SK-N-SH (cell line): ENCODE measurements around the gene PLD6. TPM values are rescaled to one million over a fixed set of nuclear protein-coding genes. Genes with fewer than 3 reads are reported as not detected.

Experiments
- CTCF ChIA-PET: fragments of 300-600, 350-600 bp; formaldehyde crosslinking; extraction: SDS; loops from one replicate; lab custom pipeline; 2021; lab: Yijun Ruan, JAX
- POLR2A ChIA-PET: fragments of 350-600 bp; sonication (Branson Sonifier 250); formaldehyde crosslinking; extraction: SDS; loops from one replicate; lab custom pipeline; 2020; ENCODE audit warnings: antibody characterized with exemption, inconsistent platforms; lab: Yijun Ruan, JAX
- DNase-seq: peaks from one replicate; pipeline ENCODE4 v3.0.0; 2012
- H2AFZ ChIP-seq: fragments of 200-600 bp; sonication (generic); 2 replicates; pipeline ENCODE4 v1.8.1; 2016; ENCODE audit warnings: antibody characterized with exemption, mild to moderate bottlenecking, low read depth
- H3F3A ChIP-seq: fragments of 200-600 bp; sonication (generic); replicated peaks from 2 replicates; pipeline ENCODE3; 2016; ENCODE audit warnings: antibody characterized with exemption, mild to moderate bottlenecking; ENCODE audit not compliant: insufficient read depth
- H3K27ac ChIP-seq, 2 experiments: fragments of 200-500 bp in 1 of 2; fragments of 200-600 bp in 1 of 2; sonication (Bioruptor generic) in 1 of 2; sonication (generic), shearing (Covaris generic) in 1 of 2; 2 replicates each; pipeline versions ENCODE4 v1.5.1 to v1.6.1; 2014 to 2016; ENCODE audit warnings: low read depth in 2 of 2, inconsistent platforms in 1 of 2, low read length in 1 of 2, mild to moderate bottlenecking in 1 of 2, mixed read lengths in 1 of 2
- H3K27me3 ChIP-seq: fragments of 200-600 bp; sonication (generic), shearing (Covaris generic); 2 replicates; pipeline ENCODE4 v1.6.1; 2016; ENCODE audit warnings: mixed run types; ENCODE audit not compliant: insufficient read depth
- H3K36me3 ChIP-seq, 2 experiments: fragments of 200-500 bp in 1 of 2; fragments of 200-600 bp in 1 of 2; sonication (Bioruptor generic) in 1 of 2; sonication (generic) in 1 of 2; replicated peaks in 1 of 2; 2 replicates each; pipeline versions ENCODE3 to v1.5.1; 2014 to 2016; ENCODE audit warnings: low read length in 1 of 2, mild to moderate bottlenecking in 1 of 2; ENCODE audit not compliant: insufficient read depth in 2 of 2, control insufficient read depth in 1 of 2
- H3K4me1 ChIP-seq, 2 experiments: fragments of 200-500 bp in 1 of 2; fragments of 200-600 bp in 1 of 2; sonication (Bioruptor generic) in 1 of 2; sonication (generic), shearing (Covaris generic) in 1 of 2; 2 replicates each; pipeline versions ENCODE4 v1.5.1 to v1.6.1; 2014 to 2016; ENCODE audit warnings: low read depth in 1 of 2, low read length in 1 of 2, mixed run types in 1 of 2; ENCODE audit not compliant: insufficient read depth in 2 of 2, control insufficient read depth in 1 of 2
- H3K4me2 ChIP-seq: fragments of 200-600 bp; sonication (generic), shearing (Covaris generic); 2 replicates; pipeline ENCODE4 v1.6.1; 2017; ENCODE audit warnings: mixed run types
- H3K4me3 ChIP-seq, 2 experiments: fragments of 200-500 bp in 1 of 2; fragments of 200-600 bp in 1 of 2; sonication (Bioruptor generic) in 1 of 2; sonication (generic), shearing (Covaris generic) in 1 of 2; 2 replicates each; pipeline versions ENCODE4 v1.5.1 to v1.8.1; 2014 to 2016; ENCODE audit warnings: low read depth in 2 of 2, inconsistent platforms in 1 of 2, low read length in 1 of 2, mild to moderate bottlenecking in 1 of 2, mixed read lengths in 1 of 2, moderate library complexity in 1 of 2
- H3K79me2 ChIP-seq: fragments of 200-600 bp; sonication (generic); 2 replicates; pipeline ENCODE4 v1.8.1; 2017; ENCODE audit warnings: mild to moderate bottlenecking; ENCODE audit not compliant: insufficient read depth
- H3K9ac ChIP-seq: fragments of 200-600 bp; sonication (generic); 2 replicates; pipeline ENCODE4 v1.6.1; 2017; ENCODE audit warnings: mixed run types
- H3K9me2 ChIP-seq: fragments of 200-600 bp; sonication (generic); 2 replicates; pipeline ENCODE4 v1.6.1; 2017; ENCODE audit warnings: mixed run types
- H3K9me3 ChIP-seq: fragments of 200-600 bp; sonication (generic); 2 replicates; pipeline ENCODE4 v1.6.1; 2017; ENCODE audit warnings: mixed run types, mild to moderate bottlenecking, moderate library complexity
- H4K20me1 ChIP-seq: fragments of 200-600 bp; sonication (generic); 2 replicates; pipeline ENCODE4 v1.6.1; 2017; ENCODE audit warnings: mild to moderate bottlenecking, mixed run types; ENCODE audit not compliant: insufficient read depth
- EP300 ChIP-seq, 2 experiments: IDR thresholded peaks; 2 replicates each; pipeline versions ENCODE4 v1.4.0 to v1.6.1; 2012; ENCODE audit warnings: borderline replicate concordance in 1 of 2, low read depth in 1 of 2, low read length in 1 of 2
- GATA2 ChIP-seq: sonication (generic); formaldehyde crosslinking; IDR thresholded peaks from 2 replicates; pipeline ENCODE4 v1.5.0; 2020; ENCODE audit warnings: mild to moderate bottlenecking, missing genetic modification reagents
- JUND ChIP-seq: IDR thresholded peaks from 2 replicates; pipeline ENCODE4 v1.4.0; 2012
- RAD21 ChIP-seq: IDR thresholded peaks from 2 replicates; pipeline ENCODE4 v1.6.1; 2012; ENCODE audit warnings: mild to moderate bottlenecking, low read length
- RXRA ChIP-seq: IDR thresholded peaks from 2 replicates; pipeline ENCODE4 v1.4.0; 2012; ENCODE audit warnings: low read depth, mild to moderate bottlenecking, borderline replicate concordance
- TAF1 ChIP-seq: IDR thresholded peaks from 2 replicates; pipeline ENCODE4 v1.6.1; 2012; ENCODE audit warnings: low read depth, mild to moderate bottlenecking, low read length, moderate library complexity, borderline replicate concordance
- TCF12 ChIP-seq: IDR thresholded peaks from 2 replicates; pipeline ENCODE4 v1.4.0; 2012
- YY1 ChIP-seq: IDR thresholded peaks from 2 replicates; pipeline ENCODE4 v1.4.0; 2012; ENCODE audit warnings: low read depth, mild to moderate bottlenecking
- WGBS: methylation state at CpG from one replicate; pipeline ENCODE4 v1.1.6; 2017; ENCODE audit warnings: low lambda C conversion rate; 5-methylcytosine and 5-hydroxymethylcytosine counted together
- polyA plus RNA-seq, 3 experiments: library from polyadenylated mRNA; depleted of rRNA; stranded (reverse); fragments of >200 nt; gene quantifications; 2 replicates each; pipeline ENCODE4 v1.2.3, GENCODE V29; 2012
- TF ChIP-seq, protein P1 (sequence below): IDR thresholded peaks from 2 replicates; pipeline ENCODE4 v1.4.0; 2012; ENCODE audit warnings: low read depth, borderline replicate concordance
- TF ChIP-seq, protein P2 (sequence below): fragments of 150-350 bp; IDR thresholded peaks from 2 replicates; pipeline ENCODE4 v1.6.1; 2017; ENCODE audit warnings: antibody characterized with exemption, low read length, low read depth, borderline replicate concordance
- TF ChIP-seq, protein P3 (sequence below): IDR thresholded peaks from 2 replicates; pipeline ENCODE4 v1.4.0; 2012; ENCODE audit warnings: low read depth
- TF ChIP-seq, protein P4 (sequence below): fragments of 150-350 bp; IDR thresholded peaks from 2 replicates; pipeline ENCODE4 v1.6.1; 2016; ENCODE audit warnings: mild to moderate bottlenecking, low read depth, low read length
- TF ChIP-seq, protein P5 (sequence below): fragments of 200-600 bp; sonication (generic); IDR thresholded peaks from 2 replicates; pipeline ENCODE4 v1.6.1; 2017; ENCODE audit warnings: antibody characterized with exemption, mild to moderate bottlenecking, moderate library complexity

The PLD6 gene
- polyA plus RNA-seq, 1 of the 3 experiments (the other 2 are of a cell fraction): 3.7 TPM

DNA sequence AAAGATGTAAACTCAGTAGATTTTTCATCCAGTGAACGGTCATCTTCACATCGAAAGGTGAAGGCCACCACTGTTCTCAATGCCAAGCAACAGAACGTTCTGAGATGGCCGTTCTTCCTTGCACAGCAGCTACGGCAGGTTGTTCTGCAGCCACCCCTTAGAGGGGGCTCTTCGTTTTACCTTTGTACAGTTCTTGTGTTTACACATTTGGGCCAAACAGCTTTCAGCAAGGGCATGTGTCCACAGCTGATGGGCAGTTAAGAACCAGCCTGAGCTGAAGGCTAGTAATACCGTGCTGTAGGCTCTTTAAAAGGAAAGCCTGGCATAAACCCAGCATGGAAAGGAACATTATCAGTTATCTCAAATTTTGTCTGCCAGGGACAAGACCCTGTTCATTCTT is 15.9 kb downstream of the PLD6 start (continued):
- TF ChIP-seq, protein P1, sequence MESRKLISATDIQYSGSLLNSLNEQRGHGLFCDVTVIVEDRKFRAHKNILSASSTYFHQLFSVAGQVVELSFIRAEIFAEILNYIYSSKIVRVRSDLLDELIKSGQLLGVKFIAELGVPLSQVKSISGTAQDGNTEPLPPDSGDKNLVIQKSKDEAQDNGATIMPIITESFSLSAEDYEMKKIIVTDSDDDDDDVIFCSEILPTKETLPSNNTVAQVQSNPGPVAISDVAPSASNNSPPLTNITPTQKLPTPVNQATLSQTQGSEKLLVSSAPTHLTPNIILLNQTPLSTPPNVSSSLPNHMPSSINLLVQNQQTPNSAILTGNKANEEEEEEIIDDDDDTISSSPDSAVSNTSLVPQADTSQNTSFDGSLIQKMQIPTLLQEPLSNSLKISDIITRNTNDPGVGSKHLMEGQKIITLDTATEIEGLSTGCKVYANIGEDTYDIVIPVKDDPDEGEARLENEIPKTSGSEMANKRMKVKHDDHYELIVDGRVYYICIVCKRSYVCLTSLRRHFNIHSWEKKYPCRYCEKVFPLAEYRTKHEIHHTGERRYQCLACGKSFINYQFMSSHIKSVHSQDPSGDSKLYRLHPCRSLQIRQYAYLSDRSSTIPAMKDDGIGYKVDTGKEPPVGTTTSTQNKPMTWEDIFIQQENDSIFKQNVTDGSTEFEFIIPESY: no peak
- TF ChIP-seq YY1: no peak

DNA sequence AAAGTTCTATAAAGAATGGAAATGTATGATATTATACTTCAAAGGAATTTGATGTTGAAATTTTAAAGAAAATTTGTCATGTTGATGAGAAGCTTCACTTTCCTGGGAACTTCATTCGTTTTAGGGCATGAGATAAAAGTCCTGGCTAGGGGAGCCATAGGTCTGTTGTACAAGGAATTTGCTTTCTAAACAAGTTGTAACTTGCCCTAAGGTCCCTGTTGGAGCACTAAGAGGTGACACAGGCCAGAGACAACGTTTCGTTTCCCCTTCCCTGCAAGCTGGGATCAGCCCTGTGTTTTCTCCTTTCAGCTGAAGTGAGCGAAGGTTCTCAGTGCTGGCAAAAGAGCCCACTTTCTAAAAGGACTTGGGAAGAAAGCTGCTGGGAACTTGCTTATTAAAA is 16.6 kb downstream of the PLD6 start:
- H3K27ac ChIP-seq: peak overlapping the region; percentile 14 to 75; a peak in 3 of 4 replicates
- ChIA-PET CTCF (interaction anchor here (0.7 to 1.1 kb wide), 3 partner anchors 11 to 1065 kb away, joined by 3 to 4 read pairs (median 3); no protein-coding TSS in a partner anchor), POLR2A (no interaction called here)

DNA sequence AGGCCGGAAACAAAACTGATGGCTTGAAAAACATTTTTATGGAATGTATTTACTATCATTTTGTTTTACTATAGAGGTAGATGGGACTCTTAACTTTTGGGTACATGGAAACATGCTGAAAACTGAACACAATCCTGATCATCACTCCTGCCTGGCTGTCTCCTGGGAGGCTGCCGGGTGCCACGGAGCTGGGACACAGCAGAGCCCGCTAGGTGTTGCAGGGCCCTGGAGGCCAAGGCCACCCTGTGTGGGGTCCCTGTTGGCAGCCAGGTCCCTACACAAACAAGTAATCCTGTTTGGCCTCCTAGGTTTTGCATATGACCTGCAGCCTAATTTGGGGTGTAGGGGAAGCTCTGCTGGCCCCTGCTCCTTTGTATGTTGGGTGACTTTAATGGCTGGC is 17.5 kb downstream of the PLD6 start:
- H3K4me1 ChIP-seq: peaks cover 18 to 38% of the 10 kb centered on the region in 2 experiments
- H3K4me2 ChIP-seq: no peak overlapping the region
- DNase-seq: no peak
- no peak overlapping the region for H3K9ac ChIP-seq
- H3F3A ChIP-seq: peaks cover 17% of the 10 kb centered on the region
- H3K36me3 ChIP-seq: peaks cover 13 to 25% of the 10 kb centered on the region in 2 experiments
- TF ChIP-seq, protein P2, sequence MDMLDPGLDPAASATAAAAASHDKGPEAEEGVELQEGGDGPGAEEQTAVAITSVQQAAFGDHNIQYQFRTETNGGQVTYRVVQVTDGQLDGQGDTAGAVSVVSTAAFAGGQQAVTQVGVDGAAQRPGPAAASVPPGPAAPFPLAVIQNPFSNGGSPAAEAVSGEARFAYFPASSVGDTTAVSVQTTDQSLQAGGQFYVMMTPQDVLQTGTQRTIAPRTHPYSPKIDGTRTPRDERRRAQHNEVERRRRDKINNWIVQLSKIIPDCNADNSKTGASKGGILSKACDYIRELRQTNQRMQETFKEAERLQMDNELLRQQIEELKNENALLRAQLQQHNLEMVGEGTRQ: no peak
- TF ChIP-seq, protein P3, sequence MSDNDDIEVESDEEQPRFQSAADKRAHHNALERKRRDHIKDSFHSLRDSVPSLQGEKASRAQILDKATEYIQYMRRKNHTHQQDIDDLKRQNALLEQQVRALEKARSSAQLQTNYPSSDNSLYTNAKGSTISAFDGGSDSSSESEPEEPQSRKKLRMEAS: no peak
- TF ChIP-seq, protein P1: no peak
- TF ChIP-seq, protein P4, sequence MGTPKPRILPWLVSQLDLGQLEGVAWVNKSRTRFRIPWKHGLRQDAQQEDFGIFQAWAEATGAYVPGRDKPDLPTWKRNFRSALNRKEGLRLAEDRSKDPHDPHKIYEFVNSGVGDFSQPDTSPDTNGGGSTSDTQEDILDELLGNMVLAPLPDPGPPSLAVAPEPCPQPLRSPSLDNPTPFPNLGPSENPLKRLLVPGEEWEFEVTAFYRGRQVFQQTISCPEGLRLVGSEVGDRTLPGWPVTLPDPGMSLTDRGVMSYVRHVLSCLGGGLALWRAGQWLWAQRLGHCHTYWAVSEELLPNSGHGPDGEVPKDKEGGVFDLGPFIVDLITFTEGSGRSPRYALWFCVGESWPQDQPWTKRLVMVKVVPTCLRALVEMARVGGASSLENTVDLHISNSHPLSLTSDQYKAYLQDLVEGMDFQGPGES: no peak
- TF ChIP-seq, protein P5, sequence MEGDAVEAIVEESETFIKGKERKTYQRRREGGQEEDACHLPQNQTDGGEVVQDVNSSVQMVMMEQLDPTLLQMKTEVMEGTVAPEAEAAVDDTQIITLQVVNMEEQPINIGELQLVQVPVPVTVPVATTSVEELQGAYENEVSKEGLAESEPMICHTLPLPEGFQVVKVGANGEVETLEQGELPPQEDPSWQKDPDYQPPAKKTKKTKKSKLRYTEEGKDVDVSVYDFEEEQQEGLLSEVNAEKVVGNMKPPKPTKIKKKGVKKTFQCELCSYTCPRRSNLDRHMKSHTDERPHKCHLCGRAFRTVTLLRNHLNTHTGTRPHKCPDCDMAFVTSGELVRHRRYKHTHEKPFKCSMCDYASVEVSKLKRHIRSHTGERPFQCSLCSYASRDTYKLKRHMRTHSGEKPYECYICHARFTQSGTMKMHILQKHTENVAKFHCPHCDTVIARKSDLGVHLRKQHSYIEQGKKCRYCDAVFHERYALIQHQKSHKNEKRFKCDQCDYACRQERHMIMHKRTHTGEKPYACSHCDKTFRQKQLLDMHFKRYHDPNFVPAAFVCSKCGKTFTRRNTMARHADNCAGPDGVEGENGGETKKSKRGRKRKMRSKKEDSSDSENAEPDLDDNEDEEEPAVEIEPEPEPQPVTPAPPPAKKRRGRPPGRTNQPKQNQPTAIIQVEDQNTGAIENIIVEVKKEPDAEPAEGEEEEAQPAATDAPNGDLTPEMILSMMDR: no peak
- no peak for TF ChIP-seq TAF1
- no peak for TF ChIP-seq JUND
- no peak for TF ChIP-seq TCF12
- H3K9me3 ChIP-seq: no peaks in the 10 kb centered on the region
- H3K79me2 ChIP-seq: no peaks in the 10 kb centered on the region
- WGBS: 100% methylated on average over 3 of the region's 4 CpGs
- no peak overlapping the region for H2AFZ ChIP-seq
- no peaks in the 10 kb centered on the region for H4K20me1 ChIP-seq
- no peaks in the 10 kb centered on the region for H3K9me2 ChIP-seq
- H3K27ac ChIP-seq: no peak overlapping the region; a peak in 1 of 4 replicates
- H3K4me3 ChIP-seq: no peak overlapping the region
- CTCF ChIA-PET: no interaction called here
- no peaks in the 10 kb centered on the region for H3K27me3 ChIP-seq
- POLR2A ChIA-PET: no interaction called here

More for the DNA sequence above, 16.6 kb downstream of the PLD6 start:
- DNase-seq: no peak
- no peaks in the 10 kb centered on the region for H3K9me2 ChIP-seq
- H3K4me1 ChIP-seq: peaks cover 18 to 38% of the 10 kb centered on the region in 2 experiments
- H3K9ac ChIP-seq: no peak overlapping the region
- no peak overlapping the region for H3K4me3 ChIP-seq
- H3F3A ChIP-seq: peaks cover 17% of the 10 kb centered on the region
- TF ChIP-seq RXRA (no peak), RAD21 (no peak), TCF12 (no peak), GATA2 (CRISPR knock-in tag) (no peak), EP300 (IDR thresholded peaks at IDR 0.05; ENCODE audit: borderline replicate concordance in 1 of 2, low read depth in 1 of 2, low read length in 1 of 2) (no peak)
- WGBS: 77% methylated on average over 4 of the region's 4 CpGs
- H3K4me2 ChIP-seq: no peak overlapping the region
- no peaks in the 10 kb centered on the region for H3K27me3 ChIP-seq
- no peak overlapping the region for H2AFZ ChIP-seq
- no peaks in the 10 kb centered on the region for H4K20me1 ChIP-seq
- H3K79me2 ChIP-seq: no peaks in the 10 kb centered on the region
- H3K36me3 ChIP-seq: peaks cover 7 to 16% of the 10 kb centered on the region in 2 experiments
- H3K9me3 ChIP-seq: no peaks in the 10 kb centered on the region
